ENCODE measurements around the gene ZSWIM6.

ZSWIM6 gene

DNA sequence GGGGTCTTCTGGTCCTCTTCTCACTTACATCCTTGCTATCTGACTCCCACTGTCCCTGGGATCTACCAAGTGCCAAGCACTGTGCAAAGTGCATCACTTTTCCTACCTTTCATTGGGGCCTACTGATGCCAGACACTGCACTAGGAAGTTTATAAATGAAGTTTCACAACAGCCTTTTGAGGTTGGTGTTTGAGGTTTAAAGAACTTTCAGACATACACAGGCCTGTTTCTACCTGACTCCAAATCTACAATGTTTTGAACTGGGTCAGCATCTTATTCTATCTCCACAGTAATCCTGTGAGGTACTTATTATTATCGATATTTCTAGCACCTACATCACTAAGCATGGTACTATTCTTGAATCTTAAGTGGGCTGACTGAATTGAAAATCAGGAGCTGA is 227.7 kb downstream of the ZSWIM6 start:
- no peak for DNase-seq

DNA sequence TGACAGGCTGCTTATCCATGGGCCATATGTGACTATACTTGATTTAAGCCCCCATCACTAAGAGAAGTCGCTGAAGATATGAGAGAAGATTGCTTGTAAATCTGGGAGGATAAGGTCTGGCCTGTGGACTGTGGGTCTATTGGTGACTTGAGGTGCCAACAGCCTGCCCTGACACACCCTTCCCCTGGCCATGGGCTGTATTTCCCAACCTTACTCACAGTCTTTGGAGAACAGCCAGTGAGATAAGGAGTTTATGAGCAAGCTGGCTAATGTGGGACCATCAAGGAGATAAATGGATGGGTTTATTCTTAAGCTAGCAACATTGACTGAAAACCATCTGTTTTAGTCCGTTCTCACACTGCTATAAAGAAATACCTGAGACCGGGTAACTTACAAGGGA is 231.3 kb downstream of the ZSWIM6 start:
- DNase-seq, result no peak

DNA sequence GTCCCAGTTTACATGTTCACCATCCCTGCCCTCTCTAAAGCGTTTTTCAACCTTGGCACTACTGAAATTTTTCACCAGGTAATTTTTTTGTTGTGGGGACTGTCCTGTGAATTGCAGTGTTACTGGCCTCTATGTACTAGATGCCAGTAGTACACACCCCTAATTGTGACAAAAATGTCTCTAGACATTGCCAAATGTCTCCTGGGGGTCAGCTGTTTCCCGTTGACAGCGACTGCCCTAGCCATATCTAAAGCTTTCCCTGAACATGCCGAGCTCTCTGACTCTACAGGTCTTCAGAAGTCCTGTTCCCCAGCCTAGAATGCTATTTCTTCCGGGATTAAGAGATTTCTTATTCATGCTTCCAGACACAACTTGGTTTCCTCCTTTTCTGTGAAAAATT is 235.3 kb downstream of the ZSWIM6 start:
- no peak for DNase-seq

DNA sequence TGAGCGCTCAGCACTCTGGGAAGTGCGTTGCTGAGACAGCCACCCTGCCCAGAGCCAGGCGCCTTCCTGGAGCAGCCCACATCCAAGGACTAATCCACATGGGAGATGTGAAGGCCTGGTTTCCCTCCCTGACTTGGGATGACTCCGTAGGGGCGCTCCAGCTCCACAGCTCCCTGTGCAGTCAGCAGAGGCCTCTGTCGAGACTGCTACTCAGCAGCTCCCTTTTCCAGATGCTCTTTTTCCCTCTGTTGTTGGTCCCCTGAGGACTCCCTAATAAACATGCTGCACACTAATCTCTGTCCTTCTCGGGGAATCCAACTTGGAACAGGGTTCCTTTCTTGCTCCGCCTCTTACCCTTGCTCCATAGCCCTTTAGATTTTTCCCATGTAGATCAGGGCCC is 237.3 kb downstream of the ZSWIM6 start:
- DNase-seq, result no peak

DNA sequence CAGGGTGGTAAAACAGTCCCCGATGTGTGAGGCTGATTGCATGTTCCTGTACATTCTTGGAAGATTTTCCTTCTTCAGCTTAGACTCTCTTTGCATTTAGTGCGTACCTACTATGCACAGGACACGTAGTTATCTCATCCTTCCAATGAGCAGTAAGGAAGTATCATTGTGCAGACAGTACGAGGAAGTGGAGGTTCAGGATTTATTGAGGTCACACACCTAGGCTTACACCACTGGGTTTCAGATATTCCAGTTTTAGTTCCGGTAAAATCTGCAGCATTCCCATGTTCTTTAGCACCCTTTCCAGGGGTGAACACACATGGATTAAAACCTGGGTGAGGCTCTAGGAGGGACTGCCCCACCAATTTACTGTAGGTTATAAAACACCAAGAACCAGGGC is 238.7 kb downstream of the ZSWIM6 start:
- DNase-seq, result no peak

DNA sequence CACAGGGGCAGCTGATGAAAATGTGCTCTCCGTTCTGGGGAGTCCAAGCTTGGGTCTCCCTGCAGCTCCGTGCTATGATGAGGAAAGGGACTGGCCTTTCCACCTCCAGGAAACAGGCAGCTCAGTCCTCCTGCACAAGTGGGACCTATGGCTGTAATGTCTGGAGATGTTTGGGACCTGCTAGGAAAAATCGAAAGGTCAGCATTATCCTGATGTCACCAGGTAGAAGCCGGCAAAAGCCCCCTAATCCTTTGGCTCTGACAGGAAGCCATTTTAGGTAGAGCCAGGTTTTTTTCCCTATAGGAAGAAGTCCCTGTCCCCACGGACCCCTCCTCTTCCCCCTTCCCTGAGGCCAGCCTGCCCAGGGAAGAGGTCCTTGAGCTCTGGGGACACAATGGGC is 240.9 kb downstream of the ZSWIM6 start:
- no peak for DNase-seq

DNA sequence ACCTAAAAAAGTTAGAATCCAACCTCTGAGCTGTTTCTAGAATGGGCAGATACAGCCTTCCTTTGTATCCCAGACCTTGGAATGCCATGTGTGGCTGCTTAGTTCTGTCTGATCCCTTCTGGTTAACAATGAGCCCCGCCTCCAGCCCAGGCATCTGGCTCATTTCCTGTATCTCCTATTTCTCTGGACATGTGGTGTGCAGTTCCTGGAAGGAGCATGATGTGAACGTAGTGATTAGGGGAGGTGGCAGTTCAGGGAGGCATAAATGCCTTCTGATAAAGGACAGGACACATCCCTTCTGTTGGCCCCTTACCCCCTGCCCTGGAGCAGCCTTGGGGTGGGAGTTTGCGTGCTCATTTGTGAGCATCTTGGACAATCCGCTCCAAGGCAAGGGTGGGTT is 243.0 kb downstream of the ZSWIM6 start:
- peak; percentile 56 for DNase-seq

DNA sequence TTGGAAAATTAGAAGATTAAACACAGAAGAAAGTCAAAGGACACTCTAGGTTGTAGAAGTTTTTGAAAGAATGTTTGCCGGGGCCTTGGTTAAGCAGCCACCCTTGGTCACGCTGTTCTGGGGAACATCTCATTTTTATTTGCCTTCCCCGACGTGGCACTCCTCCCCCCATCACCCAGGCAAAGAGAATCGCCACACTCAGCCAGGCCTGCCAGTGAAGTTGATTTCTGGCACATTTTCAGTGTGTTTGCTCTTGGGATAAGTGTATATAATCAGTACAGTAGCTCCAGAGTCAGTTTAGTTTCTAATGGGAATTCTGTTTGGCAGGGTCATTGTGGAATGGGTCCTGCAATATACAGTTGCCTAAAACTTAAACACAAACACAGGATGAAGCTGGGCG is 243.5 kb downstream of the ZSWIM6 start:
- no peak for DNase-seq

DNA sequence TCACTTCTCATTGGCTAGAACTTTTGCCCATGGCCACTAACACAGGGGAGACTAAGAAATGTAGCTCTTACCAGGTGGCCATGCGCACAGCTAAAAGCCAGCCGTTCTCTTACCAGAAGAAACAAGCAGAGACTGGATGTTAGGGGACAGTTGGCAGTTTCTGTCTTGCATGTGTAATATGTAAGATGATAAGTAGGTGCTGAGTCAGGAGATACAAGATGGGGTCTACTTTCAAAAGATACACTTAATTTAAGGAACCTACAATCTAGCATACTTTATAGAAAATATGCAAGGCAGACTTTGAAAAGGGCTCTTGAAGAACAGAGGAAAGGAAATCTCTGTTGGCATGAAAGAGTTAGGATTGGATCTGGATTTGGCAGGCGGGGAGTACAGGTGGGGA is 244.5 kb downstream of the ZSWIM6 start:
- no peak for DNase-seq

DNA sequence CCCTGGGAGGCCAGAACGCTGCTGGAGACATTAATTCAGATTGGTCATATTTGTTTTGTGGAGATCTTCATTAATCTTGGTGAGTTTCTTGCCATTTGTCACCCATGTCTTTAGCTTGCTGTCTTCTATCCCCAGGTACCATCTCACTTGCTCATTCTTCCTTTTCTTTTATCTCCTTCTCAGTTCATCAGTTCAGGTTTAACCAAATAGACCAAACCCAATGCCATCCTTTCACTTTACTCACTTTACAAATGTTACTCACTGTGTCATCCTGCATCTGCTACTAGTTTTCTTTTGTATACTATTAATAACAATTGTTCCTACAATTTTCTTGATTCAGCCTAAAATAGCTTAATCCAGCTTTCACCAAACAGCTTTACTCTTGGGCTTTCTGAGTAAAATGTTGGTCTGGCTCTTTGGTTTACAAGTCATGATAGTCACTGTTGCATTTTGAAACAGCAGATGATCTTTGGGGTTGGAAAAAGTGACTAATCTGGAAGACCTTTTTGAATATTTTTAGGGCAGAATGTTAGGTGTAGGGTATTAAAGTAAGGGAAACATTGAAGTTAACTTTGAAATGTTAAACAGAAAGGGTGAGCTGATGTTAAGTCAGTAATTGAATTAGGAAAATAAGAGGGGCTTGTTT is 246.9 kb downstream of the ZSWIM6 start:
- no peak for DNase-seq

DNA sequence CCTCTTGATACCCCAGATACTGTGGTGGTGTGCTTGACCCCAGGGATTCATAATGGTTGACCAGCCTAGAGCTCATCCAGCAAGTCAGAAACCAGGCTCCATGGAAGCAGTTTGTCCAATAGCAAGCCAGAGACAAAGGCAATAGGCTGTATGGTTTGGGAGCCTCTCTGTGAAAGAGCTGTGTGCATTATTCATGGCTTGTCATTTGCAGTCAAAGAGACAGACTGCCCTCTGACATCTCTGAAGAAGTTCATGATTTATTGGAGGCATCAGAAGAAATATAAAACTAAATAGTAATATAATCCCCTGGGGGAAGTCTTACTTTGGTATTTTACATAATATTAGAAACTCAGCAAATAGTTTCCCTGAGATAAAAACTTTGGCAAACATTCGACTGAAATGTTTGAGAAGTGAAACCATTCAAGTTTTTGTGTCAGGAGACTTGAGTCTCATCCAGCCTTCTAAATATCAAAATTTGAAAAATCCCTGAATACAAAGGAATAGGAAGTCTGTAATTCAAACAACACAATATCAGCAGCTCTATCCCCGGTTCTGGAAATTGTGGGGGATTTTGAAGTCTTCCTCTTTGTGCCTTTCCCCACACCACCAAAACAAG is 250.3 kb downstream of the ZSWIM6 start:
- no peak for DNase-seq

DNA sequence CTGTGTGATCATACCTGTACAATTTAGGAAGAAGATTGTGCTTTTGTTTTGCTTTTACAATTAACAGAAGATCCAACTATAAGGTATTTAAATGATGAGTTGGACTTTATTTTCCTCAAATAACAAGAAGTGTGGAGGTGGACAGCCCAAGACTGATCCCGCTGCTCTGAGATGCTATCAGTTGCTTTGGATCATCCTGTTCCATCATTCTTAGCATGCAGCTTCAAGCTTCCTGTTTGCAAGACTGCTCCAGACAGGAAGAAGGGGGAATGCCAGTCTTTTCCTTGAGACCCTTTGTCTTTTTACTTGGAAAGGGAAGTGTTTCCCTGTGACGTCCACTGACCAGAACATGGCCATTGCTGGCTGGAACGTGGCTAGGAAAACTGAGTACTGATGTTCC is 250.8 kb downstream of the ZSWIM6 start:
- no peak for DNase-seq

DNA sequence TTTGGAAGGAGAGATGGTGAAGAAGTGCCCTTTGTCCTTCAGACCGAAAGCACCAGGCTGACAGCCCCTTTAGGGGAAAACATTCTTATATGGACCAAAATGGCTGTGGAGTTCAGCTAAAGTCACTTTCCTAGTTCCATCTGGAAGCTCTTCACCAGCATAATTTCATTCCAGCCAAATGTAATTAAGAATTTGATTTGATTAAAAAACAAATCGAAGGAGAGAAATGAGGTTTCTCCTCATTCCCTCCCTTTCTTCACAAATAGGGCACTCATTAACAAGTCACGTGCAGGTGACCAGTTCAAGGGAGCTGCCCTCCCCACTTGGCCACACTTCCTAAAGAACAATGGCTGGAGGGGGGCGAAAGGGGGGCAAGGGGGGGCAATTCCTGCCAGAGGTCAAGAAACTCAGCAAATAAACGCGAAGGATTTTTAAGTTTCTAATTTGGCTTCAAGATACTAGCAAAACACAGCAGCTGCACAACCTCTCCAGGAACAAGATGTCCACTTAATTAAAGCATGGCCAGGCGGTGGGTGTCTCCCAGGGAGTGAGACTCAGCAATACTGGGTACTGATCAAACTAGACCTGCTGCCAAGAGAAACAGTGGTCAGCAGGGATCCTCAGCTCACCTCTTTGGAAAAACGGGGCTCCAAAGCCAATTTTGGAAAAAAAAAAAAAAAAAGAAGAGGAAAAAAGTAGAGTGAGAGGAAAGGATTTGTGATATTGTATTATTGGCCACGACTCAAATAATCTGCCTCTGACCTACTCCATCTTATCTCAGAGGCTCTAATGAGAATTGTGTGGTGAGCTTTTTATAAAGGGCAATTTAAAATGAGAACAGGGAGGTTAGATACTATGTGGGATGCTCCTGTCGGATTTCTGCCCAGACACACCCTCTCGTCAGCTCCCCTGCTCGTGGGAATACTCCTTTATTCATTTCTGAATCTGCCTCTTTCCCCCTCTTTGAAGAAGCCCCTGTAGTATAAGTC is 254.3 kb downstream of the ZSWIM6 start:
- no peak for DNase-seq

DNA sequence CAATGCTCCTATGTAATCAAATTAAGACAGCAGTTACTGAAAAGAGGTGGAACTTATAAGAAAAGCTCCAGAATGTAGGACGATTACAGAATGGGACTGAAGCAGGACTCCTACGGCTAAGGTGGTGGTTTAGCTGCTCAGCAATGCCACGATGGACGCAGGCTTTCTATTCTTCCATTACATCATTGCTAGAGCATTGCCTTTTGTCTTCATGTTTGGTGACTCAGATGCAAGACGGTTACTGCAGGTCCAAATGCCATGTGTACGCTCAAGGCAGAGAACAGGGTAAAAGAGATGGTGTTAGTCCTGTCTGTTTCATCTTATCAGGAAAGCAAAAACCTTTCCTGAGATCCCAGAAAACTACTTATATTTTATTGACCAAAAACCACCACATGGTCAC is 255.1 kb downstream of the ZSWIM6 start:
- DNase-seq, result no peak

DNA sequence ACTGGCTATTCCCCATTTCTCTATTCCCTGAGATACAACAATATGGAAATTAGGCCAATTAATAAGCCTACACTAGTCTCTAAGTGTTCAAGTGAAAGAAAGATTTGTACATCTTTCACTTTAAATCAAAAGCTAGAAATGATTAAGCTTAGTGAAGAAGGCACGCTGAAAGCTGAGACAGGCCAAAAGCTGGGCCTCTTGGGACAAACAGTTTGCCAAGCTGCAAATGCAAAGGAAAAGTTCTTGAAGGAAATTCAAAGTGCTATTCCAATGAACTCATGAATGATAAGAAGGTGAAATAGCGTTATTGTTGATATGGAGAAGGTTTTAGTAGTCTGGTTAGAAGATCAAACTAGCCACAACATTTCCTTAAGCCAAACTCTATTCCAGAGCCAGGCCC is 256.2 kb downstream of the ZSWIM6 start:
- DNase-seq, result no peak

DNA sequence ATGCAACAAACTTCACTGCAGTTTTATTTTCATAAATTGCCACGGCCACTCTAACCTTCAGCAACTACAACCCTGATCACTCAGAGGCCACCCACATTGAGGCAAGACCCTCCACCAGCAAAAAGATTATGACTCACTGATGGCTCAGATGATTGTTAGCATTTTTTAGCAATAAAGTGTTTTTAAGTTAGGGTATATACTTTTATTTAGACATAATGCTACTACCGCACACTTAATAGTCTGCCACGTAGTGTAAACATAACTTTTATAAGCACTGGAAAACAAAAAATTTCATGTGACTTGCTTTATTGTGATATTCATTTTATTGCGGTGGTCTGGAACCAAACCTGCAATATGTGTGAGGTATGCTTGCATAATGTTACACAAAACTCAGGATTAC is 257.9 kb downstream of the ZSWIM6 start:
- DNase-seq, result no peak

DNA sequence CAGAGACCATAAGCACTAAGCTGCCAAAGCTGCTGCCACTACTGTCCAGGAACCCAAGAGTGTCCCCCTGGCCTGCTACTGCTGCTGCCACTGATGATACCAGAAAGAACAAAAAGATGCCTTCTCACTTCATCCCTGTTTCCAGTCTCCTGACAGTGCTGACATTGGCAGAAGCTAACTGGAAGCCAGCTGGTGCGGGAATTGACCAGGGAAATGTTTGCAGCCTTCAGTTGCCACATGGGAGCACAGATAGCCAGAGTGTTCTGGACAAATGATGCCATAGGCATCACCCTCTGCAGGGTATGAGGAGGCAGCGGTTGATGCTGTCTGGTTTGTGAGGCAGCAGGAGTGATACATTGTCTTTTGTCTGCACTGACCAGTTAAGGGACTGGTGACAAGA is 258.4 kb downstream of the ZSWIM6 start:
- DNase-seq, result no peak

DNA sequence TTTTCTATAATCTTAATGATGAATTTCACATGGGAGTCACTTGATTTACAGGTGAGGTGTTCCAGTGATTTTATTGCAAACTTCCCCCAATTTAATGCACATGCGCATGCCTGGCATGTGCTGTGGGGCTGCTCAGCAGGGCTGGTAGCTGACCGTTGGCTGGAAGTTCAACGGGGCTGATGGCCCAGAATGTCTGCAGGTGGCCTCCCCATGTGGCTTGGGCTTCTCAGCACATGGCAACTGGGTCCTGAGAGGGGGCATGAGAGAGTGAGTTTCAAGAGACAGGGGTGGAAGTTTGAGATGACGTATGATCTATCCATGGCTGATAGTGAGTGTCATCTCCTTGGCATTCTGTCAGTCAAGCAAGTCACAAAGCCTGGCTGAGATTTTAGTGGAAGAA is 259.8 kb downstream of the ZSWIM6 start:
- DNase-seq, result no peak

DNA sequence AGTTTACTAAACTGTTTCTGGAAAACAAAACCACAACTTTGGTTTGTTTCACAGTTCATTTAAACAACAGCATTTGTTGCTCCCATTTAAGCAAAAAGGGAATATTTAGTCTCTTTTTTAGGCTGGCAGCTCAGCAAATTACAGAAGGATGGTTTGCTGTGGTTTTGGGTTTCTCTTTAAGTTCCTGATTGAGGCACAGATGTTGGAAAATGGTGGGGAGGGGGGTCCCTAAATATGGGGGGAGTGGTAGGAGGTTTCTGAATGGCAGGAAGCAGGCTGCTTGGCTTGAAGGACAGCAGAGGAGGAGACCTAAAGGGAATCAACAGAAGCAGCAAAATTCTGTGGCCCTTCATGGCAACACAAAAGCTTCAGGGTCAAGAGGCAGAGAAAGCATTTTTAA is 263.4 kb downstream of the ZSWIM6 start:
- no peak for DNase-seq

Measured in eye (tissue), 1 donor.